ENCODE measurements around the gene YIF1B. TPM values are rescaled to one million over a fixed set of nuclear protein-coding genes. Genes with fewer than 3 reads are reported as not detected.

YIF1B gene
- total and polyA plus RNA-seq, 4 donors, result 34.1 to 74.1 (median 42.9) TPM

GRCh38 chr19:38317104-38317612, 1.4 kb upstream of the YIF1B start (continued):
- TF ChIP-seq TAF1 (conservative IDR thresholded peaks at IDR 0.05) (no peak), GABPA (IDR thresholded peaks at IDR 0.05 in 1 of 2, conservative IDR thresholded peaks at IDR 0.05 in 1 of 2) (no peak), HNF4A (conservative IDR thresholded peaks at IDR 0.05) (no peak)

GRCh38 chr19:38316477-38317067, 825 bp upstream of the YIF1B start:
- H3K9me3 ChIP-seq (ENCODE audit: control insufficient read depth in 4 of 4, low read length in 3 of 4), result no peaks in the 10 kb centered on the region
- H3K4me1 ChIP-seq (ENCODE audit: control insufficient read depth in 4 of 4, insufficient read depth in 4 of 4, low read length in 3 of 4), result peaks cover 0 to 21% (median 12%) of the 10 kb centered on the region in 4 donors
- H3K4me3 ChIP-seq (ENCODE audit: low read depth in 1 of 3, low read length in 3 of 3), result peak overlapping the region in 2 of 3 donors; percentile 35 to 66
- no peaks in the 10 kb centered on the region for H3K27me3 ChIP-seq (ENCODE audit: control insufficient read depth in 4 of 4, insufficient read depth in 4 of 4, low read length in 3 of 4)
- peak overlapping the region; percentile 66 to 83 for H3K27ac ChIP-seq (ENCODE audit: low read depth in 1 of 2, low read length in 2 of 2)
- no peaks in the 10 kb centered on the region for H3K36me3 ChIP-seq (ENCODE audit: control insufficient read depth in 4 of 4, insufficient read depth in 3 of 4, low read depth in 1 of 4, low read length in 3 of 4)
- TF ChIP-seq, protein P1, sequence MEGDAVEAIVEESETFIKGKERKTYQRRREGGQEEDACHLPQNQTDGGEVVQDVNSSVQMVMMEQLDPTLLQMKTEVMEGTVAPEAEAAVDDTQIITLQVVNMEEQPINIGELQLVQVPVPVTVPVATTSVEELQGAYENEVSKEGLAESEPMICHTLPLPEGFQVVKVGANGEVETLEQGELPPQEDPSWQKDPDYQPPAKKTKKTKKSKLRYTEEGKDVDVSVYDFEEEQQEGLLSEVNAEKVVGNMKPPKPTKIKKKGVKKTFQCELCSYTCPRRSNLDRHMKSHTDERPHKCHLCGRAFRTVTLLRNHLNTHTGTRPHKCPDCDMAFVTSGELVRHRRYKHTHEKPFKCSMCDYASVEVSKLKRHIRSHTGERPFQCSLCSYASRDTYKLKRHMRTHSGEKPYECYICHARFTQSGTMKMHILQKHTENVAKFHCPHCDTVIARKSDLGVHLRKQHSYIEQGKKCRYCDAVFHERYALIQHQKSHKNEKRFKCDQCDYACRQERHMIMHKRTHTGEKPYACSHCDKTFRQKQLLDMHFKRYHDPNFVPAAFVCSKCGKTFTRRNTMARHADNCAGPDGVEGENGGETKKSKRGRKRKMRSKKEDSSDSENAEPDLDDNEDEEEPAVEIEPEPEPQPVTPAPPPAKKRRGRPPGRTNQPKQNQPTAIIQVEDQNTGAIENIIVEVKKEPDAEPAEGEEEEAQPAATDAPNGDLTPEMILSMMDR (IDR thresholded peaks at IDR 0.05; ENCODE audit: low read depth, low read length, missing input control), result no peak
- TF ChIP-seq RAD21 (IDR thresholded peaks at IDR 0.05) (no peak), YY1 (IDR thresholded peaks at IDR 0.05) (no peak), JUND (IDR thresholded peaks at IDR 0.05) (no peak), TAF1 (conservative IDR thresholded peaks at IDR 0.05) (no peak), GABPA (IDR thresholded peaks at IDR 0.05 in 1 of 2, conservative IDR thresholded peaks at IDR 0.05 in 1 of 2) (no peak), RXRA (IDR thresholded peaks at IDR 0.05) (no peak), ZBTB33 (IDR thresholded peaks at IDR 0.05) (no peak), FOXA2 (IDR thresholded peaks at IDR 0.05) (no peak), HNF4G (IDR thresholded peaks at IDR 0.05) (no peak), FOXA1 (IDR thresholded peaks at IDR 0.05) (no peak), NR2F2 (IDR thresholded peaks at IDR 0.05) (no peak)
- TF ChIP-seq, protein P2, sequence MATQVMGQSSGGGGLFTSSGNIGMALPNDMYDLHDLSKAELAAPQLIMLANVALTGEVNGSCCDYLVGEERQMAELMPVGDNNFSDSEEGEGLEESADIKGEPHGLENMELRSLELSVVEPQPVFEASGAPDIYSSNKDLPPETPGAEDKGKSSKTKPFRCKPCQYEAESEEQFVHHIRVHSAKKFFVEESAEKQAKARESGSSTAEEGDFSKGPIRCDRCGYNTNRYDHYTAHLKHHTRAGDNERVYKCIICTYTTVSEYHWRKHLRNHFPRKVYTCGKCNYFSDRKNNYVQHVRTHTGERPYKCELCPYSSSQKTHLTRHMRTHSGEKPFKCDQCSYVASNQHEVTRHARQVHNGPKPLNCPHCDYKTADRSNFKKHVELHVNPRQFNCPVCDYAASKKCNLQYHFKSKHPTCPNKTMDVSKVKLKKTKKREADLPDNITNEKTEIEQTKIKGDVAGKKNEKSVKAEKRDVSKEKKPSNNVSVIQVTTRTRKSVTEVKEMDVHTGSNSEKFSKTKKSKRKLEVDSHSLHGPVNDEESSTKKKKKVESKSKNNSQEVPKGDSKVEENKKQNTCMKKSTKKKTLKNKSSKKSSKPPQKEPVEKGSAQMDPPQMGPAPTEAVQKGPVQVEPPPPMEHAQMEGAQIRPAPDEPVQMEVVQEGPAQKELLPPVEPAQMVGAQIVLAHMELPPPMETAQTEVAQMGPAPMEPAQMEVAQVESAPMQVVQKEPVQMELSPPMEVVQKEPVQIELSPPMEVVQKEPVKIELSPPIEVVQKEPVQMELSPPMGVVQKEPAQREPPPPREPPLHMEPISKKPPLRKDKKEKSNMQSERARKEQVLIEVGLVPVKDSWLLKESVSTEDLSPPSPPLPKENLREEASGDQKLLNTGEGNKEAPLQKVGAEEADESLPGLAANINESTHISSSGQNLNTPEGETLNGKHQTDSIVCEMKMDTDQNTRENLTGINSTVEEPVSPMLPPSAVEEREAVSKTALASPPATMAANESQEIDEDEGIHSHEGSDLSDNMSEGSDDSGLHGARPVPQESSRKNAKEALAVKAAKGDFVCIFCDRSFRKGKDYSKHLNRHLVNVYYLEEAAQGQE (IDR thresholded peaks at IDR 0.05), result no peak
- TF ChIP-seq, protein P3, sequence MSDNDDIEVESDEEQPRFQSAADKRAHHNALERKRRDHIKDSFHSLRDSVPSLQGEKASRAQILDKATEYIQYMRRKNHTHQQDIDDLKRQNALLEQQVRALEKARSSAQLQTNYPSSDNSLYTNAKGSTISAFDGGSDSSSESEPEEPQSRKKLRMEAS (IDR thresholded peaks at IDR 0.05), result no peak
- TF ChIP-seq, protein P4, sequence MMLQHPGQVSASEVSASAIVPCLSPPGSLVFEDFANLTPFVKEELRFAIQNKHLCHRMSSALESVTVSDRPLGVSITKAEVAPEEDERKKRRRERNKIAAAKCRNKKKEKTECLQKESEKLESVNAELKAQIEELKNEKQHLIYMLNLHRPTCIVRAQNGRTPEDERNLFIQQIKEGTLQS (IDR thresholded peaks at IDR 0.05), result no peak
- WGBS, result 33% methylated on average over 8 of the region's 8 CpGs
- H3K9ac ChIP-seq (ENCODE audit: low read depth in 1 of 2, low read length in 2 of 2), result peak overlapping the region in 1 of 2 donors; percentile 45
- no peak for DNase-seq (ENCODE audit: low spot score)
